Hepatocyte (in vitro differentiated cells): Measurements from ENCODE around the gene CCDC91. TPM values are rescaled to one million over a fixed set of nuclear protein-coding genes. Genes with fewer than 3 reads are reported as not detected.

ENCODE experiments used
- DNase-seq: peaks from one replicate; pipeline ENCODE4 v3.0.0-alpha.2; 2016; ENCODE audit warnings: low spot score
- H2AFZ ChIP-seq: fragments of 200-600 bp; sonication (generic); 2 replicates; pipeline ENCODE4 v1.6.0; 2016; ENCODE audit warnings: antibody characterized with exemption, mild to moderate bottlenecking
- H3K27ac ChIP-seq: fragments of 200-600 bp; sonication (generic); 2 replicates; pipeline ENCODE4 v1.5.1; 2016; ENCODE audit warnings: mild to moderate bottlenecking
- H3K27me3 ChIP-seq: fragments of 200-600 bp; sonication (generic); 2 replicates; pipeline ENCODE4 v1.6.1; 2016
- H3K36me3 ChIP-seq: fragments of 200-600 bp; sonication (generic); replicated peaks from 2 replicates; pipeline ENCODE4 v1.5.1; 2016; ENCODE audit warnings: low read depth; ENCODE audit not compliant: insufficient read depth
- H3K4me1 ChIP-seq: fragments of 200-600 bp; sonication (generic); 2 replicates; pipeline ENCODE4 v1.5.1; 2016; ENCODE audit warnings: mild to moderate bottlenecking, moderate library complexity; ENCODE audit not compliant: insufficient read depth
- H3K4me2 ChIP-seq: fragments of 200-600 bp; sonication (generic); 2 replicates; pipeline ENCODE4 v1.6.0; 2016
- H3K4me3 ChIP-seq: fragments of 200-600 bp; sonication (generic); 2 replicates; pipeline ENCODE4 v1.5.1; 2016; ENCODE audit warnings: mild to moderate bottlenecking
- H3K79me2 ChIP-seq: fragments of 200-600 bp; sonication (generic); 2 replicates; pipeline ENCODE4 v1.6.0; 2017; ENCODE audit warnings: mild to moderate bottlenecking
- H3K9me2 ChIP-seq: fragments of 200-600 bp; sonication (generic); replicated peaks from 2 replicates; pipeline ENCODE4 v1.6.0; 2017; ENCODE audit warnings: mild to moderate bottlenecking; ENCODE audit not compliant: insufficient read depth
- H3K9me3 ChIP-seq: fragments of 200-600 bp; sonication (generic); 2 replicates; pipeline ENCODE4 v1.5.1; 2016; ENCODE audit warnings: low read depth, mild to moderate bottlenecking
- H4K20me1 ChIP-seq: fragments of 200-600 bp; sonication (generic); 2 replicates; pipeline ENCODE4 v1.6.0; 2016; ENCODE audit warnings: mild to moderate bottlenecking; ENCODE audit not compliant: insufficient read depth, poor library complexity, severe bottlenecking
- CTCF ChIP-seq: fragments of 200-600 bp; sonication (generic); IDR thresholded peaks from 2 replicates; pipeline ENCODE4 v1.5.1; 2016; ENCODE audit warnings: antibody characterized with exemption, mild to moderate bottlenecking; ENCODE audit not compliant: poor library complexity
- EZH2 ChIP-seq: fragments of 200-600 bp; sonication (generic); IDR thresholded peaks from 2 replicates; pipeline ENCODE4 v1.6.1; 2016; ENCODE audit warnings: antibody characterized with exemption, mild to moderate bottlenecking, borderline replicate concordance
- EZH2phosphoT487 ChIP-seq: fragments of 200-600 bp; sonication (generic); IDR thresholded peaks from one replicate; pipeline ENCODE4 v1.6.1; 2018; ENCODE audit warnings: antibody characterized with exemption, mild to moderate bottlenecking, low read depth, moderate library complexity; ENCODE audit not compliant: unreplicated experiment, severe bottlenecking
- WGBS: methylation state at CpG from one replicate; pipeline ENCODE4 v1.1.6; 2016; ENCODE audit warnings: low lambda C conversion rate; ENCODE audit errors: missing lambda C conversion rate; 5-methylcytosine and 5-hydroxymethylcytosine counted together
- polyA plus RNA-seq: library from polyadenylated mRNA; unstranded; fragments of >200 nt; fragmentation: Nextera tagmentation; extraction: Ambion mirVana; gene quantifications from 2 replicates; pipeline ENCODE4 v1.2.1, GENCODE V29; 2016
- total RNA-seq: library from RNA; depleted of rRNA; stranded (reverse); fragments of >200 nt; gene quantifications from 2 replicates; pipeline ENCODE4 v1.2.3, GENCODE V29; 2014

CCDC91 gene
- total and polyA plus RNA-seq, 2 experiments from 2014 or later: 14.2 to 15.1 TPM

DNA sequence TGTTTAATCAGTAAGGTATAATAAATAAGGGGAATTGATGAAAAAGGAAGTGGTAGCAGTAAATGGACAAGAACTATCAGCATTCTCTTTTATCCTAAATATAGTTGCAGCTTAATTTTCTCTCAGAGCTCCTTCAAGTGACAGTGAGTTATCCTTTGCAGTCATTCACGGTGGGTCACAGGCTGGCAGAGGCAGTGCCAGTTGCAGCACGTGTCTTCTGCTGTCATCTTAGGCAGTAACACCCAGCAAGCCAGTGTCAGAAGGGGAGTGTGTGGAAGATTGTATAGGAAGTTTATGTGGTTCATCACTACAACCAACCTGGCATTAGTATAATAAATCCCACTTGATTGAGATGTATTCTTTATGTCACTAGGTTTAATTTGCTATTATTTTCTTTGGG is 170.0 kb downstream of the CCDC91 start:
- Histone ChIP-seq H3K9me3 (no peaks in the 10 kb centered on the region), H3K4me3 (no peak overlapping the region), H3K27me3 (no peaks in the 10 kb centered on the region), H3K4me1 (no peaks in the 10 kb centered on the region), H4K20me1 (no peaks in the 10 kb centered on the region), H2AFZ (no peak overlapping the region), H3K9me2 (no peaks in the 10 kb centered on the region), H3K4me2 (no peak overlapping the region), H3K79me2 (no peaks in the 10 kb centered on the region), H3K36me3 (no peaks in the 10 kb centered on the region), H3K27ac (no peak overlapping the region)
- DNase-seq: no peak
- 85% methylated on average over 2 of the region's 2 CpGs for WGBS
- no peak for TF ChIP-seq EZH2
- no peak for TF ChIP-seq EZH2phosphoT487
- no peak for TF ChIP-seq CTCF

GRCh38 chr12:28367326-28367725 is 177.1 kb downstream of the CCDC91 start:
- no peak overlapping the region for H3K4me3 ChIP-seq
- no peaks in the 10 kb centered on the region for H3K27me3 ChIP-seq
- no peaks in the 10 kb centered on the region for H3K79me2 ChIP-seq
- H3K4me2 ChIP-seq: no peak overlapping the region
- H2AFZ ChIP-seq: no peak overlapping the region
- H3K9me2 ChIP-seq: no peaks in the 10 kb centered on the region
- no peaks in the 10 kb centered on the region for H3K4me1 ChIP-seq
- TF ChIP-seq CTCF: no peak
- no peak for TF ChIP-seq EZH2phosphoT487
- TF ChIP-seq EZH2: no peak
- no peaks in the 10 kb centered on the region for H3K36me3 ChIP-seq
- peaks cover 9% of the 10 kb centered on the region for H3K9me3 ChIP-seq
- no peak overlapping the region for H3K27ac ChIP-seq
- DNase-seq: no peak
- no peaks in the 10 kb centered on the region for H4K20me1 ChIP-seq
- 97% methylated on average over 1 of the region's 1 CpG for WGBS

DNA sequence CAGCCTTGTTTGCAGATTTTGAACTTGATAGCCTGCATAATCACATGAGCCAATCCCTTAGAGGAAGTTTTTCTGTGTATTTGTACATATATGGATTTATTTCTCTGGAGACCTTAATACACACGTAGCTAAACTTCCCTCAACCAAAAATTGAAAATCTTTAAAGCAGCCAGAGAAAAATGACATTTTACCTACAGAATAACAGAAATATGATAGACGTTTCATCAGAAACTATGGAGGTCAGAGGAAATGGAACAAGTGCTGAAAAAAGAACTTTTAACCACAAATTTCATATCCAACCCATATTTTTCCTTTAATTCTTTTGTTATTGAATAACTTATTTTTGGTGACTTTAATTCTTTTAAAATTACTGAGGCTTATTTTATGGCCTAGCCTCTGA is 177.7 kb downstream of the CCDC91 start:
- Histone ChIP-seq H3K9me3 (peaks cover 9% of the 10 kb centered on the region), H3K27me3 (no peaks in the 10 kb centered on the region), H3K79me2 (no peaks in the 10 kb centered on the region), H3K9me2 (no peaks in the 10 kb centered on the region), H3K4me1 (no peaks in the 10 kb centered on the region), H3K36me3 (no peaks in the 10 kb centered on the region), H3K4me2 (no peak overlapping the region), H2AFZ (no peak overlapping the region), H3K4me3 (no peak overlapping the region), H3K27ac (no peak overlapping the region), H4K20me1 (no peaks in the 10 kb centered on the region)
- 93% methylated on average over 2 of the region's 2 CpGs for WGBS
- no peak for DNase-seq
- TF ChIP-seq CTCF: no peak
- no peak for TF ChIP-seq EZH2phosphoT487
- TF ChIP-seq EZH2: no peak

- Histone ChIP-seq H3K27me3 (no peaks in the 10 kb centered on the region), H3K79me2 (no peaks in the 10 kb centered on the region), H3K9me3 (peaks cover 9% of the 10 kb centered on the region), H3K4me3 (no peak overlapping the region), H3K9me2 (no peaks in the 10 kb centered on the region), H3K4me2 (no peak overlapping the region), H2AFZ (no peak overlapping the region), H4K20me1 (no peaks in the 10 kb centered on the region), H3K36me3 (no peaks in the 10 kb centered on the region), H3K4me1 (no peaks in the 10 kb centered on the region), H3K27ac (no peak overlapping the region)
- no peak for TF ChIP-seq EZH2
- TF ChIP-seq CTCF: no peak
- no peak for TF ChIP-seq EZH2phosphoT487
- WGBS: 97% methylated on average over 2 of the region's 2 CpGs
- DNase-seq: no peak
Observed at GRCh38 chr12:28369483-28369882, 179.2 kb downstream of the CCDC91 start.
